ENCODE results near the gene NRTN.

DNA sequence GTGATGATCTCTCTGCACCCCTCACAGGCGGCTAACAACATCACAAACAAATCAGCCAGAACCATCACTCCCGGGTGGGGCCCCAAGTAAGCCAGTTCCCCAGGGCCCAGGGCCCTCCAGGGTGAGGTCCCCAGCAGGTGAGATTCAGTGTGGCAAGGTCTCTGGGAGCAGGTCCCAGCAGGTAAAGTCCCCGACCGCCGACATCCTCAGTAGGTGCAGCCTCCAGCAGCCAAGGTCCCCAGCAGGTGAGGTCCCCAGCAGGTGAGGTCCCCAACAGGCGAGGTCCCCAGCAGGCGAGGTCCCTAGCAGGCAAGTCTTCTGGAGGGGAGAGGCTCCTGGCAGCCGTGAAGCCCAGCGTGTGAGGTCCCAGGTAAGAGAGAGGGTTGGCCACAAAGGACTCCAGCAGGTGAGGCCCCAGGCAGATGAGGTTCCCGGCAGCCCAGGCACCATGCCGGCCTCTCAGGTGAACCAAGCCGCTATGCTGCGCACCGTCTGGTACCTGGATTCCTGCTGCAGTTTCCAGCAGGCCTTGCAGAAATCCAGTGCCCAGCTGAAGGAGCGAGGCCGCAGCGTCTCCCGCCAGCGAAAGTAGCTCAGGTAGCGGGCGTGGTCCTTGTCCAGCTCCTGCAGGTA lies 38.5 kb downstream of the NRTN start:
- TF ChIP-seq CTCF (conservative IDR thresholded peaks at IDR 0.05; ENCODE audit: low read depth in 2 of 2) (no peak), POLR2AphosphoS5 (IDR thresholded peaks at IDR 0.05; ENCODE audit: low read depth) (no peak), CREB1 (CRISPR knock-in tag; IDR thresholded peaks at IDR 0.05; ENCODE audit: low read depth) (no peak), NANOG (IDR thresholded peaks at IDR 0.05; ENCODE audit: borderline replicate concordance) (no peak), EZH2phosphoT487 (IDR thresholded peaks at IDR 0.05; ENCODE audit: unreplicated experiment) (no peak), EZH2 (IDR thresholded peaks at IDR 0.05; ENCODE audit: low read depth, unreplicated experiment) (no peak), JUNB (IDR thresholded peaks at IDR 0.05; ENCODE audit: unreplicated experiment) (no peak), ETS1 (IDR thresholded peaks at IDR 0.05) (no peak), ZNF114 (CRISPR knock-in tag; IDR thresholded peaks at IDR 0.05) (no peak)
- TF ChIP-seq, protein P1, sequence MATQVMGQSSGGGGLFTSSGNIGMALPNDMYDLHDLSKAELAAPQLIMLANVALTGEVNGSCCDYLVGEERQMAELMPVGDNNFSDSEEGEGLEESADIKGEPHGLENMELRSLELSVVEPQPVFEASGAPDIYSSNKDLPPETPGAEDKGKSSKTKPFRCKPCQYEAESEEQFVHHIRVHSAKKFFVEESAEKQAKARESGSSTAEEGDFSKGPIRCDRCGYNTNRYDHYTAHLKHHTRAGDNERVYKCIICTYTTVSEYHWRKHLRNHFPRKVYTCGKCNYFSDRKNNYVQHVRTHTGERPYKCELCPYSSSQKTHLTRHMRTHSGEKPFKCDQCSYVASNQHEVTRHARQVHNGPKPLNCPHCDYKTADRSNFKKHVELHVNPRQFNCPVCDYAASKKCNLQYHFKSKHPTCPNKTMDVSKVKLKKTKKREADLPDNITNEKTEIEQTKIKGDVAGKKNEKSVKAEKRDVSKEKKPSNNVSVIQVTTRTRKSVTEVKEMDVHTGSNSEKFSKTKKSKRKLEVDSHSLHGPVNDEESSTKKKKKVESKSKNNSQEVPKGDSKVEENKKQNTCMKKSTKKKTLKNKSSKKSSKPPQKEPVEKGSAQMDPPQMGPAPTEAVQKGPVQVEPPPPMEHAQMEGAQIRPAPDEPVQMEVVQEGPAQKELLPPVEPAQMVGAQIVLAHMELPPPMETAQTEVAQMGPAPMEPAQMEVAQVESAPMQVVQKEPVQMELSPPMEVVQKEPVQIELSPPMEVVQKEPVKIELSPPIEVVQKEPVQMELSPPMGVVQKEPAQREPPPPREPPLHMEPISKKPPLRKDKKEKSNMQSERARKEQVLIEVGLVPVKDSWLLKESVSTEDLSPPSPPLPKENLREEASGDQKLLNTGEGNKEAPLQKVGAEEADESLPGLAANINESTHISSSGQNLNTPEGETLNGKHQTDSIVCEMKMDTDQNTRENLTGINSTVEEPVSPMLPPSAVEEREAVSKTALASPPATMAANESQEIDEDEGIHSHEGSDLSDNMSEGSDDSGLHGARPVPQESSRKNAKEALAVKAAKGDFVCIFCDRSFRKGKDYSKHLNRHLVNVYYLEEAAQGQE (IDR thresholded peaks at IDR 0.05; ENCODE audit: unreplicated experiment) = no peak
